ENCODE results near the gene TPT1.

Gene TPT1

GRCh38 chr13:45368005-45368404 lies 27.0 kb upstream of the TPT1 start:
- Histone ChIP-seq H3K4me2 (ENCODE audit: insufficient read depth, low read length) (no peak overlapping the region), H3K27me3 (ENCODE audit: insufficient read depth, low read length, poor library complexity) (no peaks in the 10 kb centered on the region), H3K9ac (ENCODE audit: low read depth, low read length) (no peak overlapping the region), H2AFZ (ENCODE audit: low read depth, low read length) (no peak overlapping the region), H3K9me3 (ENCODE audit: insufficient read depth, low read length, severe bottlenecking) (peaks cover 8% of the 10 kb centered on the region), H4K20me1 (ENCODE audit: insufficient read depth, low read length) (no peaks in the 10 kb centered on the region), H3K79me2 (ENCODE audit: insufficient read depth, low read length) (no peaks in the 10 kb centered on the region), H3K27ac (ENCODE audit: low read length) (no peak overlapping the region), H3K4me1 (ENCODE audit: insufficient read depth, low read length) (peaks cover 10% of the 10 kb centered on the region), H3K4me3 (ENCODE audit: low read depth in 1 of 2, low read length in 2 of 2) (no peak overlapping the region), H3K36me3 (ENCODE audit: insufficient read depth, low read length) (peaks cover 8% of the 10 kb centered on the region; the same call in 1 of the 2 replicates)
- no peak for ATAC-seq (ENCODE audit: insufficient read depth, low read depth)
- DNase-seq = no peak
- TF ChIP-seq EZH2 (IDR thresholded peaks at IDR 0.05; ENCODE audit: borderline replicate concordance, low read depth, low read length, severe bottlenecking) (no peak), CTCF (IDR thresholded peaks at IDR 0.05; ENCODE audit: borderline replicate concordance, extremely low read depth, low read length, poor library complexity, severe bottlenecking) (no peak)

DNA sequence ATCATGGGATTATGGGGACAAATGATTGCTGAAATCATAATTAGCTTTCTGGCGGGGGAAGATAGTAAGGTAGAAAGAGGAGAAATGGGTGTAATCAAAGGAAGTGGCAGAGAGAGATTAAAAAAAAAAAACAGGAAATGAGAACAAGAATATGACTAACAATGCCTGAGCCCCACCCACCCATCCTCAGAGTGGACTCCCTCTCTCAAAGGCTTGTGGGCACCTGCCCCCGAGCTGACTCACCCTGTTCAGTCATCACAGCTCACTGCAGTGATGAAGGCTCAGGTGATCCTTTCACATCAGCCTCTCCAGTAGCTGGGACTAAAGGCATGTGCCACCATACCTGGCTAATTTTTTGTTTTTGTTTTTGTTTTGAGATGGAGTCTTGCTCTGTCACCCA lies 26.4 kb upstream of the TPT1 start:
- ATAC-seq (ENCODE audit: insufficient read depth, low read depth) (peak; percentile 92), DNase-seq (peak; percentile 73)
- Histone ChIP-seq H3K27me3 (ENCODE audit: insufficient read depth, low read length, poor library complexity) (no peaks in the 10 kb centered on the region), H3K4me2 (ENCODE audit: insufficient read depth, low read length) (no peak overlapping the region), H2AFZ (ENCODE audit: low read depth, low read length) (no peak overlapping the region), H4K20me1 (ENCODE audit: insufficient read depth, low read length) (no peaks in the 10 kb centered on the region), H3K9me3 (ENCODE audit: insufficient read depth, low read length, severe bottlenecking) (peaks cover 13% of the 10 kb centered on the region), H3K27ac (ENCODE audit: low read length) (no peak overlapping the region), H3K4me3 (ENCODE audit: low read depth in 1 of 2, low read length in 2 of 2) (no peak overlapping the region), H3K9ac (ENCODE audit: low read depth, low read length) (no peak overlapping the region), H3K4me1 (ENCODE audit: insufficient read depth, low read length) (peaks cover 10% of the 10 kb centered on the region), H3K36me3 (ENCODE audit: insufficient read depth, low read length) (peaks cover 14% of the 10 kb centered on the region), H3K79me2 (ENCODE audit: insufficient read depth, low read length) (no peaks in the 10 kb centered on the region)
- TF ChIP-seq CTCF (IDR thresholded peaks at IDR 0.05; ENCODE audit: borderline replicate concordance, extremely low read depth, low read length, poor library complexity, severe bottlenecking) (no peak), EZH2 (IDR thresholded peaks at IDR 0.05; ENCODE audit: borderline replicate concordance, low read depth, low read length, severe bottlenecking) (no peak)

- Histone ChIP-seq H3K9ac (ENCODE audit: low read depth, low read length) (no peak overlapping the region), H3K4me2 (ENCODE audit: insufficient read depth, low read length) (no peak overlapping the region), H3K27ac (ENCODE audit: low read length) (no peak overlapping the region), H4K20me1 (ENCODE audit: insufficient read depth, low read length) (no peaks in the 10 kb centered on the region), H2AFZ (ENCODE audit: low read depth, low read length) (no peak overlapping the region), H3K4me1 (ENCODE audit: insufficient read depth, low read length) (peaks cover 10% of the 10 kb centered on the region), H3K4me3 (ENCODE audit: low read depth in 1 of 2, low read length in 2 of 2) (no peak overlapping the region), H3K36me3 (ENCODE audit: insufficient read depth, low read length) (peaks cover 16% of the 10 kb centered on the region), H3K79me2 (ENCODE audit: insufficient read depth, low read length) (no peaks in the 10 kb centered on the region), H3K9me3 (ENCODE audit: insufficient read depth, low read length, severe bottlenecking) (peaks cover 16% of the 10 kb centered on the region), H3K27me3 (ENCODE audit: insufficient read depth, low read length, poor library complexity) (no peaks in the 10 kb centered on the region)
- DNase-seq = no peak
- ATAC-seq (ENCODE audit: insufficient read depth, low read depth) = no peak
- TF ChIP-seq CTCF (IDR thresholded peaks at IDR 0.05; ENCODE audit: borderline replicate concordance, extremely low read depth, low read length, poor library complexity, severe bottlenecking) = no peak
- TF ChIP-seq EZH2 (IDR thresholded peaks at IDR 0.05; ENCODE audit: borderline replicate concordance, low read depth, low read length, severe bottlenecking) = no peak
These were observed 24.5 kb upstream of the TPT1 start for GRCh38 chr13:45365558-45365885.

Measured in DND-41 (cell line).